IPS-15b (cell line): ENCODE measurements around the gene SLC26A1.

Experiments
- H3K27me3 ChIP-seq: one replicate; pipeline ENCODE4 v1.6.1; 2013; ENCODE audit warnings: low read length; ENCODE audit not compliant: control insufficient read depth, insufficient read depth
- H3K36me3 ChIP-seq: one replicate; pipeline ENCODE4 v1.6.1; 2013; ENCODE audit warnings: low read length; ENCODE audit not compliant: control insufficient read depth, insufficient read depth
- H3K4me1 ChIP-seq: one replicate; pipeline ENCODE4 v1.6.1; 2013; ENCODE audit warnings: mild to moderate bottlenecking, low read length; ENCODE audit not compliant: control insufficient read depth, insufficient read depth
- H3K4me3 ChIP-seq: one replicate; pipeline ENCODE4 v1.5.1; 2013; ENCODE audit warnings: low read depth, low read length
- H3K9ac ChIP-seq: one replicate; pipeline ENCODE4 v1.6.1; 2013; ENCODE audit warnings: low read depth, mild to moderate bottlenecking, low read length
- H3K9me3 ChIP-seq: one replicate; pipeline ENCODE4 v1.6.1; 2013; ENCODE audit warnings: mild to moderate bottlenecking, low read length; ENCODE audit not compliant: control insufficient read depth, insufficient read depth

The SLC26A1 gene

DNA sequence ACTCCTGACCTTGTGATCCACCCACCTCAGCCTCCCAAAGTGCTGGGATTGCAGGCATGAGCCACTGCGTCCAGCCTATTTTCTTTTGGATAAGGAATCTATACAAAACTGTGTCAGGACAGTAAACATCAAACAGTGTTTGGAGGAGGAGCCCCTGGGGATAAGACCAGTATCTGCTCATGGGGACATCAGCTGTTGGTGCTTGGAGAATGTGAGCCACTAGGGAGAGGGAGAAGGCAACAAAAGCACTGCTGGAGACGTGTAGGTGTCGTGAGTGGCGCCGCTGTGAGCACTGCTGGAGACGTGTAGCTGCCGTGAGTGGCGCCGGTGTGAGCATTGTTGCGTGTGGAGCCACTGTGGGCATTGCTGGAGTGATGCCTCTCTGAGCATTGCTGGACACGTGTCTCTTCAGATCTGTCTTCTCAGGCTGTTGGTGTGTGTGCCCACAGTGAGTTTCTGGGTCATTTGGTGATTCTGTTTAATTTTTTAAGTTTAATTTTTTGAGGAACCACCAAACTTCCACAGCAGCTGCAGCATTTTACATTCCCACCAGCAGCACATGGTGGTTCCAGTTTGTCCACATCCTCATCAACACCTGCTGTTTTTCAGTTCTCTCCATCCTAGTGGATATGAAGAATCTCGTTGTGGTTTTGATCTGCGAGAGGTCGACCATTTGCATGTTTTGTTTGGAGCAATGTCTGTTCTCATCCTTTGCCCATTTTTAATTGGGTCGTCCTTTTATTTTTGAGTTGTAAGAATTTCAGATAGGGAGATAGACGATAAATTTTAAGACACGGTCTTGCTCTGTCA, 38.8 kb downstream of the SLC26A1 start:
- H3K9me3 ChIP-seq, result no peaks in the 10 kb centered on the region
- H3K4me1 ChIP-seq, result no peaks in the 10 kb centered on the region
- no peaks in the 10 kb centered on the region for H3K27me3 ChIP-seq
- no peaks in the 10 kb centered on the region for H3K36me3 ChIP-seq
- no peak overlapping the region for H3K9ac ChIP-seq
- H3K4me3 ChIP-seq, result no peak overlapping the region

- Histone ChIP-seq H3K36me3 (no peaks in the 10 kb centered on the region), H3K4me3 (no peak overlapping the region), H3K4me1 (no peaks in the 10 kb centered on the region), H3K9ac (no peak overlapping the region), H3K27me3 (no peaks in the 10 kb centered on the region), H3K9me3 (no peaks in the 10 kb centered on the region)
Observed at GRCh38 chr4:953574-953915, 39.7 kb downstream of the SLC26A1 start.

- Histone ChIP-seq H3K9me3 (no peaks in the 10 kb centered on the region), H3K36me3 (no peaks in the 10 kb centered on the region)
Observed at GRCh38 chr4:952881-953573, 40.2 kb downstream of the SLC26A1 start.

DNA sequence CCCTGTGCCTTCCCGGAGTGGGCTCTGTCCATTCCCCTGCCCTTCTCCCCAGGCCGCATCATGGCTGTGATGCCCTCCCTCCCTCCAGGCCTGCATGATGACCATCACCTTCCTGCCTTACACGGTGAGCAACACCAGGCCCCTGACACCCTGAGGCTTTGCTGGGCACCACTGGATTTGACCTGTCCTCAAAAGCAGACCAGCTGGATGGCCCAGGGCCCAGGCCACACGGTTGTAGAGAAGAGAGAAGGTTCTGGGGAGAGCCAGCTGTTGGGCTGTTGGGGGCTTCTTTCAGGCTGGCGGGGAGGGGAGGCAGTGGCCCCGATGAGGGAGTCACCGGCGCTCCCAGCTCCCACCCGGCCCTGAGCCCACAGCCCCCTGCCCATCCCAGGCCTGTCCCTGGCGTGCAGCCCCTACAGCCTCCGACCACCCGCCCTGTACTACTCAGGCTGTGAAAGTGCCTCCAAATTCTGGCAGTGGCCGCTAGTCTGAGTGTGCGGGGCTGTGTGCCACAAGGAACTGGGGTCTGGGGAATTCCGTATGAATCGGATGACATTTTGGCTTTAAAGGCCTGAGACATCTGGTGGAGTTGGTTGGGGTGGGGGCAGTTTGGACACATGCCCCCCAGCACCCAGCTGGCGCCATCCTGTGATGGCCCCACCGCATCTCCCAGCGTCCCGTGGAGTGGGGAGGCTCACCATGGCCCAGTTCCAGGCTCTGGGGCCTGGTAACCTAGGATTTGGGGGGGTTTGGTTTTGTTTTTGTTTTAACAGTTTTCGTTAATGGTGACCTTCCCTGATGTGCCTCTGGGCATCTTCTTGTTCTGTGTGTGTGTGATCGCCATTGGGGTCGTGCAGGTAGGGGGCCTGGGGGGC, 41.4 kb downstream of the SLC26A1 start:
- H3K9ac ChIP-seq, result no peak overlapping the region
- no peak overlapping the region for H3K4me3 ChIP-seq
- H3K9me3 ChIP-seq, result no peaks in the 10 kb centered on the region
- no peaks in the 10 kb centered on the region for H3K4me1 ChIP-seq
- H3K36me3 ChIP-seq, result no peaks in the 10 kb centered on the region
- no peaks in the 10 kb centered on the region for H3K27me3 ChIP-seq

More at GRCh38 chr4:952881-953573, 40.2 kb downstream of the SLC26A1 start:
- H3K9ac ChIP-seq, result no peak overlapping the region
- no peak overlapping the region for H3K4me3 ChIP-seq
- H3K4me1 ChIP-seq, result no peaks in the 10 kb centered on the region
- no peaks in the 10 kb centered on the region for H3K27me3 ChIP-seq

GRCh38 chr4:951186-951585, 42.0 kb downstream of the SLC26A1 start:
- H3K4me3 ChIP-seq, result no peak overlapping the region
- no peaks in the 10 kb centered on the region for H3K27me3 ChIP-seq
- H3K9ac ChIP-seq, result no peak overlapping the region
- H3K36me3 ChIP-seq, result no peaks in the 10 kb centered on the region
- H3K4me1 ChIP-seq, result no peaks in the 10 kb centered on the region
- H3K9me3 ChIP-seq, result no peaks in the 10 kb centered on the region

- Histone ChIP-seq H3K27me3 (no peaks in the 10 kb centered on the region), H3K4me1 (peaks cover 4% of the 10 kb centered on the region), H3K9me3 (no peaks in the 10 kb centered on the region), H3K36me3 (no peaks in the 10 kb centered on the region), H3K9ac (no peak overlapping the region), H3K4me3 (no peak overlapping the region)
Observed at GRCh38 chr4:950136-951020, 42.8 kb downstream of the SLC26A1 start.

- H3K27me3 ChIP-seq, result no peaks in the 10 kb centered on the region
- H3K4me3 ChIP-seq, result no peak overlapping the region
- H3K36me3 ChIP-seq, result no peaks in the 10 kb centered on the region
- H3K9me3 ChIP-seq, result no peaks in the 10 kb centered on the region
- H3K4me1 ChIP-seq, result peaks cover 5% of the 10 kb centered on the region
- H3K9ac ChIP-seq, result no peak overlapping the region
Observed at GRCh38 chr4:949656-950055, 43.5 kb downstream of the SLC26A1 start.

DNA sequence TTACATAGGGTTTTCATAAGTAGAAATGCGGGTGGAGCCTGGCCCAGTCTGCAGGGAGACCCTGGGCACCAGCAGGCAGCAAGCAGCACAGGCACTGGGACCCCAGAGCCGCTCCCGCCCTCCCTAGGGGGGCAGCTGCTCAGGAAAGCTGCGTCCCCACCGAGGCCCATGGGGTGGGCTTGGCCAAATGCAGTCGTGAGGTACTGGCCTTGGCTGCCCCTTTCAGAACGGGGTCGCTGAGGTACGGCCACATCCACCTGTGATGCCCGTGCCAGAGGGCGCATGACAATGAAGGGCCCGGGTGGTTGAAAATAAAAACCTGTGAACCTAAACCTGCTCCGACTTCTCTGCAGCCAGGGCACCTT, 44.3 kb downstream of the SLC26A1 start:
- H3K36me3 ChIP-seq, result no peaks in the 10 kb centered on the region
- H3K9ac ChIP-seq, result peak overlapping the region; percentile 54
- H3K4me1 ChIP-seq, result peaks cover 5% of the 10 kb centered on the region
- no peaks in the 10 kb centered on the region for H3K27me3 ChIP-seq
- no peak overlapping the region for H3K4me3 ChIP-seq
- no peaks in the 10 kb centered on the region for H3K9me3 ChIP-seq

DNA sequence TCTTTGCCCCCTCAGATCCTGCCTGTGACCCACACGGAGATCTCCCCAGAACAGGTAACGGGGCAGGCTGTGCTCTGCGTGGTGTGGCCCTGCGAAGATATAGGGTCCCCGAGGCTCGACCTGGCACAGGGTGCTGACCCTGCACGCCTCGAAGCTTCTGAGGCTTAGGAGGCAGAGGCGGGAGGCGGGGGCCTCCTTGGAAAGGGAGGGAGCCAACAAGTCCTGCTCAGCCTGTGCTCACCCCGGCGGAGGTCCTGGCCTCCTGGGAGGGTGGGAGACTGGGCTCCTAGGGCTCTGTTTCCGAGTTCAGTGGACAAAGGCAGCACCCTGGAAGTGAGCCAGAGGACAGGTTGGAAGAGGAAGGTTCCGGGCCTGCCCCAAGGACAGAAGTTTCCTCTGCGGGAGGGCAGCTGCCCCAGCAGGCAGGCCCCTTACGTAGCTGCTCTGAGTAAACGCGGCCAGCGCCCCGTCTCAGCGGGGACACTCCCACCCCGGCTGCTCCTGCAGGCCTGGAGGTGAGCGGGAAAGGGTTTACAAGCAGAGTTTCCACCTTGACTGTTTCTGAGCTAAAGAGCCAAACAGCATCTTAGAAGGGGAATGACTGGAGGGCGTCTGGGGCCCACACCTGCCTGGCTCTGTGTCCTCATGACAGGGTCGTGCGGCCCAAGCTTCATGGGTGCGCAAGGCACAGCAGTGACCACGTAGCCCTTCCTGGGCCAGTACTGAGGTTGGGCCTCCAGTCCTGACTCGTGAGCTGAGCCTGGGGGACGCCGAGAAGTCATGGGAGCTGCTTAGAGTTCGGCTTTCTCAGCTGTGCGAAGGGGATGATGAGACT, 44.9 kb downstream of the SLC26A1 start:
- Histone ChIP-seq H3K36me3 (no peaks in the 10 kb centered on the region), H3K9me3 (no peaks in the 10 kb centered on the region), H3K4me1 (peaks cover 5% of the 10 kb centered on the region), H3K9ac (no peak overlapping the region), H3K27me3 (no peaks in the 10 kb centered on the region), H3K4me3 (no peak overlapping the region)

DNA sequence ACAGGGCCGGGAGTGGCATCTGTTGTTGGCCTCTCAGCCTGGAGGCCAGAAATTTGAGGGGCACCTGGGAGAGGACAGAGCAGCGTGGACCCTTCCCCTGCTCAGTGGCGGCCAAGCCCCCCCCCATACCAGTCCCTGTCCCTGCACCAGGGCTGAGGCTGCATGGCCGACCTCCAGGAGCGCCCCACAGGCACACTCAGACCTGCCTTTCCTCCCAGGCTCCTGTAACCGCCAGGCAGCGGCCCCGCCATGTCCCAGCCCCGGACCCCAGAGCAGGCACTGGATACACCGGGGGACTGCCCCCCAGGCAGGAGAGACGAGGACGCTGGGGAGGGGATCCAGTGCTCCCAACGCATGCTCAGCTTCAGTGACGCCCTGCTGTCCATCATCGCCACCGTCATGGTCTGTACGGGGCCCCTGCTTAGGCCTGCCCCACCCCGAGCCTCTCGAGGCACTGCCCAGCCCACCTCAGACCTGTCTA, 45.7 kb downstream of the SLC26A1 start:
- no peak overlapping the region for H3K4me3 ChIP-seq
- H3K27me3 ChIP-seq, result no peaks in the 10 kb centered on the region
- H3K36me3 ChIP-seq, result no peaks in the 10 kb centered on the region
- H3K9me3 ChIP-seq, result no peaks in the 10 kb centered on the region
- no peak overlapping the region for H3K9ac ChIP-seq
- H3K4me1 ChIP-seq, result peaks cover 5% of the 10 kb centered on the region
